Posterior cingulate gyrus (tissue), 11 donors: ENCODE results near the gene SYNPO.

Source experiments
- DNase-seq, 10 donors: peaks; one replicate each; pipeline versions ENCODE4 v3.0.0 to v3.0.0-alpha.2; 2020 to 2021; ENCODE audit warnings: mixed read lengths in 3 of 10
- intact Hi-C: fragments of 100-400 bp; cut with DNase I; formaldehyde crosslinking; loops from one replicate; pipeline ENCODE4 v1.15.1; 2023

SYNPO gene

GRCh38 chr5:150651924-150652671 is 11.6 kb downstream of the SYNPO start:
- peak in 4 of 10 donors; percentile 9 to 85 (median 76) for DNase-seq
- intact Hi-C loops = no loop called here

- intact Hi-C loops = no loop called here
- peak in 3 of 10 donors; percentile 3 to 26 (median 19) for DNase-seq
Measured at GRCh38 chr5:150653145-150653761, 12.8 kb downstream of the SYNPO start.

- no peak for DNase-seq
- intact Hi-C loops = no loop called here
Measured at GRCh38 chr5:150653762-150654556, 13.5 kb downstream of the SYNPO start.

- intact Hi-C loops = loop anchor here (5.0 kb wide), 1 partner anchor 97 kb away; no protein-coding TSS in a partner anchor
- peak in 2 of 10 donors; percentile 5 to 56 for DNase-seq
Measured at GRCh38 chr5:150655221-150655620, 14.8 kb downstream of the SYNPO start.

GRCh38 chr5:150656191-150657132 is 16.0 kb downstream of the SYNPO start:
- DNase-seq = peak in 9 of 10 donors; percentile 53 to 97 (median 65)

GRCh38 chr5:150658121-150658520 is 17.7 kb downstream of the SYNPO start:
- intact Hi-C loops = loop anchor here (5.0 kb wide), 1 partner anchor 94 kb away; no protein-coding TSS in a partner anchor
- DNase-seq = no peak

More at GRCh38 chr5:150656191-150657132, 16.0 kb downstream of the SYNPO start:
- intact Hi-C loops = loop anchor here (1.0 to 5.0 kb wide), 2 partner anchors 95 to 96 kb away; no protein-coding TSS in a partner anchor

GRCh38 chr5:150658699-150659265 is 18.3 kb downstream of the SYNPO start:
- intact Hi-C loops = loop anchor here (5.0 kb wide), 1 partner anchor 94 kb away; no protein-coding TSS in a partner anchor
- DNase-seq = peak in 1 of 10 donors; percentile 52

GRCh38 chr5:150659360-150660107 is 19.1 kb downstream of the SYNPO start:
- peak in 3 of 10 donors; percentile 38 to 75 (median 44) for DNase-seq
- intact Hi-C loops = loop anchor here (5.0 kb wide), 1 partner anchor 93 kb away; no protein-coding TSS in a partner anchor

- intact Hi-C loops = no loop called here
- peak in 1 of 10 donors; percentile 37 for DNase-seq
Measured at GRCh38 chr5:150660108-150660831, 19.8 kb downstream of the SYNPO start.

- peak in 1 of 10 donors; percentile 33 for DNase-seq
- intact Hi-C loops = no loop called here
Measured at GRCh38 chr5:150661086-150661485, 20.6 kb downstream of the SYNPO start, which contains the start of gene MYOZ3. MYOZ3 (plus strand) TSS chr5:150661251; CDS start chr5:150662942, 1,691 bp downstream.

GRCh38 chr5:150661821-150662596 is 21.5 kb downstream of the SYNPO start:
- peak in 1 of 10 donors; percentile 17 for DNase-seq
- intact Hi-C loops = no loop called here

GRCh38 chr5:150662731-150663516 is 22.5 kb downstream of the SYNPO start:
- DNase-seq = peak in 2 of 10 donors; percentile 28 to 56
- intact Hi-C loops = no loop called here

- intact Hi-C loops = no loop called here
- DNase-seq = no peak
Measured at GRCh38 chr5:150663936-150664335, 23.5 kb downstream of the SYNPO start.

GRCh38 chr5:150665044-150665443 is 24.6 kb downstream of the SYNPO start:
- intact Hi-C loops = no loop called here
- peak in 2 of 10 donors; percentile 26 to 31 for DNase-seq

- intact Hi-C loops = no loop called here
- DNase-seq = no peak
Measured at GRCh38 chr5:150670275-150670947, 30.0 kb downstream of the SYNPO start.

- intact Hi-C loops = no loop called here
- no peak for DNase-seq
Measured at GRCh38 chr5:150670948-150671310, 30.5 kb downstream of the SYNPO start.
